Measurements from ENCODE around the gene SUN5.
"Not testable (repeated sequence)": the region's sequence is repeated elsewhere in the genome, so short reads cannot be mapped to it uniquely, and the experiment has no call there.

SUN5 gene

GRCh38 chr20:32964575-32964974 lies 39.7 kb downstream of the SUN5 start:
- no peak overlapping the region for H3K27ac ChIP-seq
- DNase-seq (ENCODE audit: low spot score) = peak; percentile 19
- no peak overlapping the region for H3K4me3 ChIP-seq
- no peak for TF ChIP-seq CTCF (IDR thresholded peaks at IDR 0.05)

- peak; percentile 53 for DNase-seq (ENCODE audit: low spot score)
- H3K4me3 ChIP-seq = no peak overlapping the region
- H3K27ac ChIP-seq = no peak overlapping the region
- TF ChIP-seq CTCF (IDR thresholded peaks at IDR 0.05) = no peak
Measured at GRCh38 chr20:32963176-32963575, 41.1 kb downstream of the SUN5 start.

DNA sequence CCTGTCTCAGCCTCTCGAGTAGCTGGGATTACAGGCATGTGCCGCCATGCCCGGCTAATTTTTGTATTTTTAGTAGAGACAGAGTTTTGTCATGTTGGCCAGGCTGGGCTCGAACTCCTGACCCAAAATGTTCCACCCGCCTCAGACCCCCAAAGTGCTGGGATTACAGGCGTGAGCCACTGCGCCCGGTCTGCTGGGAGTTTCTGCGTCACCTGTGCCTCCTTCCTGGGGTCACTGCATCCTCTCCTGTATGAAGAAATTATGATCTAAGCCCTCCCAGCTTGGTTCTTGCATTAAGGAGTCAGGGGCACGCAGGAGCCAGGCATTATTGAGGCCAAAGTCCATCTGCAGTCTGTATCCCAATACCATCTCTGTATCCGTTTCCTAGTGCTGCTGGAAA lies 41.6 kb downstream of the SUN5 start:
- peak; percentile 28 for DNase-seq (ENCODE audit: low spot score)
- not testable (repeated sequence) for H3K4me3 ChIP-seq, H3K27ac ChIP-seq

DNA sequence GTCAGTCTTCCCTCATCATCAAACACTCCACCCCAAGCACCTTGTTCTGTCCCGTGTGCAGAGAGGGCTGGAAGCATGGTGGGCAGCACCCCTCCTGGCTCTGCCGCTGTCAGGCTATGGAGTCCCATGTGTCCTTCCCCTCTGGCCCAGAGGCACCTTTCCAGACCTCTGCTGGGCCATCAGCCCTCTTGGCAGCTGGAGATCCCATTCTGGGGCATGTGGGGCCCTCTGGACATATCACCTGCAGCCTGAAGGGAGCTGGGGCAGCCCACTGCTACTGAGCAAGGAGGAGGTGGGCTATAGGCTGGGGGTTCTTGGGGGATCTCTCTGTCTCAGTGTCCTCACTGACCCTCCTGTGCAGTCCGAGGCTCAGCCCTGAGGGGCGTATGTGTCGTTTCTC lies 42.2 kb downstream of the SUN5 start:
- TF ChIP-seq CTCF (IDR thresholded peaks at IDR 0.05) = no peak
- Histone ChIP-seq H3K27ac (no peak overlapping the region), H3K4me3 (no peak overlapping the region)
- peak; percentile 49 for DNase-seq (ENCODE audit: low spot score)

- H3K27ac ChIP-seq = no peak overlapping the region
- H3K4me3 ChIP-seq = no peak overlapping the region
- DNase-seq (ENCODE audit: low spot score) = peak; percentile 58
- no peak for TF ChIP-seq CTCF (IDR thresholded peaks at IDR 0.05)
Measured at GRCh38 chr20:32960849-32961731, 43.1 kb downstream of the SUN5 start.

DNA sequence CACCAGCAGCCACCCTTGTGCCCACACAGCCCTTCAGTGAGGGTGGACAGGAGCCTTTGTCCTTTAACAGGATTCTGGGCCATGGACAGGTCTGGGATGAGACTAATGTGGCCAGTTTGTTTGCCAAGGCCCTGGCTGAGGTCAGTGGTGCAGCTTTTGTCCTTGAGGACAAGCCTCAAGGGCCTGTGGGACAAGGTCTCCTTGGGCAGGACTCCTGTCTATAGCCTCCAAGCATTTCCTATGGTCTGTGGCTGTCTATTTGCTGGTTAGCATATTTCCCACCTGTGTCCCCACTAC lies 44.1 kb downstream of the SUN5 start:
- no peak for DNase-seq (ENCODE audit: low spot score)
- H3K4me3 ChIP-seq = no peak overlapping the region
- H3K27ac ChIP-seq = no peak overlapping the region
- no peak for TF ChIP-seq CTCF (IDR thresholded peaks at IDR 0.05)

GRCh38 chr20:32959351-32960221 lies 44.6 kb downstream of the SUN5 start:
- no peak for TF ChIP-seq CTCF (IDR thresholded peaks at IDR 0.05)
- H3K4me3 ChIP-seq = no peak overlapping the region

More at GRCh38 chr20:32959351-32960221, 44.6 kb downstream of the SUN5 start:
- no peak for DNase-seq (ENCODE audit: low spot score)
- H3K27ac ChIP-seq = no peak overlapping the region

All from coronary artery (tissue), 2 donors.